AML-193 (cell line): Measurements from ENCODE around the gene PTGES2.

Source experiments
- DNase-seq, 2 experiments: peaks; one replicate each; lab custom pipeline; 2025; lab: John Stamatoyannopoulos, UW

The PTGES2 gene

DNA sequence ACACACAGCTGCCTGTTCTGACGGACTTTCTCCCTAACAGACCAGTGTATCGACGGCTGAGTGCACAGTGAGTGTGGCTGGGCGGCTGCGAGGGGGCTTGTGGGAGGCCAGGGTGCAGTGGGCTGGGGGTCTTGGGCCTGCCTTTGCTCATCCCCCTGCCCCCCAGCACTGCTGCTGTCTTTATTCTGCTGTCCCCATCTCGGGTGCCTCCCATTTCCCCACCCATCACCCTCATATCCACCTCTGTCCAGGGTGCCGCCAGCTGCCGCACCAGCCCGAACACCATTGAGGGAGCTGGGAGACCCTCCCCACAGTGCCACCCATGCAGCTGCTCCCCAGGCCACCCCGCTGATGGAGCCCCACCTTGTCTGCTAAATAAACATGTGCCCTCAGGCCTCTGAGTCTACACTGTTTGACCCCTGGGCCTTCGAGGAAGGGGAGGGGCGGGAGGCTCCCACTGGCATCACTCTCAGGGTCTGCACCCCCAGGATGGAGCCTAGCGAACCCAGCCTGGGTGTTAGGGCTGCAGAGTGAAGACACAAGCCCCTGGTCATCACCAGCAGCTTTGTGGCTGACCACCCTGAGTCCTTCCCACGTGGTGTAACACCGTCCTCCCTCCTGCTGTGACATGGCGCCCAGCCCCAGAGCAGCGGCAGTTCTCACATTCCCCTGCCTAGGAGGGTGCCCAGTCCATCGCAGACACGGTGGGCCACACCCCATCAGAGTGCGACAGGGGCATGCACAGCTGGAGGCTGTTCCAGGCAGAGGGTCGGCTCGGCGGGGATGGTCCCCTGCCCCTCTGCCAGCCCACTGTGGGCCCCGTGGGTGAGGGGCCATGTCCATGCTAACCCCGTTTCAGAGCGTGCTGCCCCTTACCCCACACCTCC is 25.8 kb upstream of the PTGES2 start:
- DNase-seq = no peak

DNA sequence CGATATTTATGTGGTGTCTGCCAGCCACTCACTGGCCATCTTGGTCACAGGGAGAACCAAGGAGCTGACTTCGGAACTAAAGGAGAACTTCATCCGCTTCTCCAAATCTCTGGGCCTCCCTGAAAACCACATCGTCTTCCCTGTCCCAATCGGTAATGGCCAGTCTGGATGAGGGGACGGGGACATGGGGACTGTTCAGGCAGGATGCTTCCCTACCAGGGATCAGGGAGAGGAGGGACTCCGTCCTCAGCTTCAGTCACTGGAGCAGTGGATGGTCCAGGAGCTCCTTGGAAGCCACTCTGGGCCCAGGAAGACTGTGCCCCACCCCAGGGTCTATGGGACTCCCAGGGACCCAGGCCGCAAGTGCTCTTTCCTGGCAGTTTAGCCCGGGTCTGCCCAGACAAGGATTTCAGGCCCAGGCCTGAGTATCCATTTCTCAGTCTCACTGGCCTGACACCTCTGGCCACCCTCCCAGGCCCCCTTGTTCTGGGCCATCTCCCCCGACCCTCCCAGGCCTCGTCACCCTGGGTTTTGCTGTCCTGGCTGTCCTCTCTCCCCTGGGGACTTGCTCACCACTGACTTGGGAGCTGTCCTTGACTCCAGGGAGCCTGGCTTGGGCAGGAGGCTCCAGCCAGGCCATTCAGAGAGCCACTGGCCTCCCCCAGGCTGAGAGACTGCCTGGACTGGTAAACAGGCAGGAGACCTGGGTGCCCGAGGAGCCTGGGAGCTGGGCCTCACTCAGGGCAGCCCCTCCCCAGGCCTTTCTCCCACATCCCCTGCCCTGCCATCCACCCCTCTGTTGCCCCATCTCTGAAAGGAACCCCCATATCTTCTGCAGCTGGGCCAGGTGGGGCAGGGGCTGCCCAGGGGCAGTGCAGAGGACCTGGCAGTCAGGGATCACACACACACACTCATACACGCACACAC is 24.9 kb upstream of the PTGES2 start:
- no peak for DNase-seq

DNA sequence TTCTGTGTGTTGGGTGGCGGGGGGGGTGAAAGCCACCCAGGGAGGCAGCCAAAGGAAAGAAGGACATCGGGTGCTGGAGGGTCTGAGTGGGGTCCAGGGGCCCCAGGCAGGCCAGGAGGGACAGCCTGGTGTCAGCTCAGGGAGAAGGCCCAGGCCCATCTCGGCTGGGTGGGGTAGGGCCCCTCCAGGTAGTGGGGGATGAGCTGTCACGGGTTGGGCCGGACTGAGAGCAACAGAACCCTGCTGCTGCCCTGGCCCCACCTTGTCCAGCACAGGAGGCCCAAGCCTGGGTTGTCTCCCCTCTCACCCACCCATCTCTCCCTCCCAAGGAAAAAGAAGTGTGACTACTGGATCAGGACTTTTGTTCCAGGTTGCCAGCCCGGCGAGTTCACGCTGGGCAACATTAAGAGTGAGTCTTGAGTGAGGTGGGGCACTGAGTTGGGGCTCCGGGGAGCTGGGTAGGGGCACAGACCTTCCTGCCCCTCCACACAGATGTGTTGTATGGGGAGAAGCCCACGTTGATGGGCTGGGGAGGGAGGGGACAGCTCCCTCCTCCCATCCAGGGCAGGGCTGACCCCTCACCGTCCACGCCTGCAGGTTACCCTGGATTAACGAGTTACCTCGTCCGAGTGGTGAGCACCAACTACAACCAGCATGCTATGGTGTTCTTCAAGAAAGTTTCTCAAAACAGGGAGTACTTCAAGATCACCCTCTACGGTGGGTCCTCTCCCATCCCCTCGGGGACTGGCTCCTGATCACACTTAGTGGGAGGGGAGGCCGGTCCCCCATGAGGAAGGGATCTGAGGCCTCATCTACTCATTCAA is 24.0 kb upstream of the PTGES2 start:
- no peak for DNase-seq

DNA sequence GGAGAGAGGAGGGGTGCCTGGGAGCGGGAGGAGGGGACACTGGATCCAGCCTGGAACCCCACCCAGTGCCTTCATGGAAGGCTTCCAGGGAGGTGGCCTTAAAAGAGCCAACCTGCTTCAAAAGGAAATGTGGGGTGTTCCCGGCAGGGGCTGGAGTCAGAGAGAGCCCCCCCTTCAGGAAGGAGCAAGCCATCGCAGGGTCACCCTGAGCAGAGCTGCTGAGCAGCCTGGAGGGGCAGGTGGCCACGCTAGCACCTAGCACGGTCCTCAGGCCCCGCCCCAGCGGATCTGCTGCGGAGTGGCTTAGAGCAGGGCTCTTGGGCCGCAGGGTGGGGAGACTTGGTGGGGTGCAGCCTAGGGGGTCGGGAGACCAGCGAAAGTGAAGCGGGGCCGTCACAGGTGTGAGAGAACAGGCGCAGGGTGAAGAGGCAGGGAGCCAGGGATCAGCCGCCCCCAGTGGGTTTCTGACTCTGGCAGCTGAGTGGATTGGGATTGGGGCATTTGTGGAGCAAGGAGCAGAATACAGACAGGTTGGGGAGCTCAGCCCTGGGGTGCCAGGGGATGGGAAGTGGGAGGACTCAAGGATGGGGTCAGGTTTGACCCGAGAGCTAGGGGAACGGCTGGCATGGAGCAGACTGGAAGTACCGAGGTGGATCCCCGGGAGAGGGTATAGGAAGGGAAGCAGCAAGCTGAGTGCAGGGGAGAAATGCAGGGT is 23.2 kb upstream of the PTGES2 start:
- peak in 1 of 2 experiments; percentile 12 for DNase-seq

DNA sequence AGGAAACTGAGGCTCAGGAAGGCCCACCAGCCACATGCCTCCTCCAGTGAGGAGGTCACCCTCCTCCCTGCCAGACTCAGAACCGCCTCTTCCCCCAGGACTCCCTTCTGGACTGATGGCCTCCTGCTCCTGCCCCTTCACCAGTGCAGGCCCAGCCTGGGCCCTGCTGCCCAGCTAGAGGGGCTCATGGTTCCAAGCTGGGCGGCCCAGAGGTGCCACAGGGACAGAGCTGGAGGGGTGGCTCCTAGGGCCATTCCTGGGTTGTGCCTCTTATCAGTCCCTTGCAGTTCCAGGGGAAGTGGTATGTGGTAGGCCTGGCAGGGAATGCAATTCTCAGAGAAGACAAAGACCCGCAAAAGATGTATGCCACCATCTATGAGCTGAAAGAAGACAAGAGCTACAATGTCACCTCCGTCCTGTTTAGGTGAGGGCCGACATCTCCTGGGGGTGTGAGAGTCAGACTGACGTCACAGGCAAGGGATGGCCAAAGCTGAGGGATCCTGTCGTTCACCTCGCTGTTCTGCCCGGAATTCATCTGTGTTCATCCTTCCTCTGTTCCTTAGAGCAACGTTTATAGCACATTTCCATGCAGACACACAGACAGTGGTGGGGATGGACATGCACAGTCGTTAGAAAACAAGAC is 22.5 kb upstream of the PTGES2 start:
- no peak for DNase-seq

DNA sequence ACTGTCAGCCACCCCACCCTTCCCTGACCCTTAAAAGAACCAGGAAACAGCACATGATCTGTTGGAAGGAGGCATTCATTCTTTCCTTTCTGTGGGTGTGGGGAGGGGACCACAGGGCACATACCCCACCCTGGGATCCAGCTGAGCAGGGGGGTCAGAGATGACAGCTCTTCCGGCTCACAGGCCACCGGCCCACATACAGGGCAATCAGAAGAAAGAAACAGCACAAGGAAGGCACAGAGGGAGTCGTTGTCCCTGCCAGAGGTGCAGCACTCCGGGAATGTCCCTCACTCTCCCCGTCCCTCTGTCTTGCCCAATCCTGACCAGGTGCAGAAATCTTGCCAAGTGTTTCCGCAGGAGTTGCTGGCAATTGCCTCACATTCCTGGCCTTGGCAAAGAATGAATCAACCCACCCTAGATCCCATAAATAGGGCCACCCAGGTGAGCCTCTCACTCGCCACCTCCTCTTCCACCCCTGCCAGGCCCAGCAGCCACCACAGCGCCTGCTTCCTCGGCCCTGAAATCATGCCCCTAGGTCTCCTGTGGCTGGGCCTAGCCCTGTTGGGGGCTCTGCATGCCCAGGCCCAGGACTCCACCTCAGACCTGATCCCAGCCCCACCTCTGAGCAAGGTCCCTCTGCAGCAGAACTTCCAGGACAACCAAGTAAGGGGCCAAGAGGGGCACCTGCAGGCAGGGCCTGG is 21.6 kb upstream of the PTGES2 start, which contains the start of gene LCN2:
Gene LCN2, plus strand, starts transcription at position 453 of the 701 bp plus-strand sequence. Its CDS starts 73 bp downstream, at position 526.
- no peak for DNase-seq

DNA sequence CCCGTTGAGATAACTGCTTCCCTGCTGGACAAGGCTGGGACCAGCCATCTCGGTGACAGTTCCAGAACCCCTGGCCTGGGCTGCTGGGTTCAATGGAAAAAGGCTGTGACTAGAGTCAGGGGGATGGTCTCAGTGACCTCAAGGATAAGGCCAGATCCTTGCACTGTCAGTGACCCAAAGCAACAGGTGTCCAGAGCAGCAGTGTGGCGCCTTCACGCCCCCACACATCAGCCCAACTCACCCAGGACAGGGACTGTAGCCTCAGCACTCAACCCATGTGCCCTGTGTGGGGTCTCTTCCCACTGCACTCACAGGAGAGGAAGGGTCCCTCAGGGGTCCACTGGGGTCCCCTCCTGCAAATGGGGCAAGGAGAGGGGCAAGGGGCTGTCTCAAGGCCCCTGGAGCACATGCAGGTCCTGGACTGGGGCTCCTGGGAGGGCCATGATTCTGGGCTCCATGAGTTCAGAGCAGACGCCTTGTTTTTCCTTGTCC is 21.0 kb upstream of the PTGES2 start:
- no peak for DNase-seq

DNA sequence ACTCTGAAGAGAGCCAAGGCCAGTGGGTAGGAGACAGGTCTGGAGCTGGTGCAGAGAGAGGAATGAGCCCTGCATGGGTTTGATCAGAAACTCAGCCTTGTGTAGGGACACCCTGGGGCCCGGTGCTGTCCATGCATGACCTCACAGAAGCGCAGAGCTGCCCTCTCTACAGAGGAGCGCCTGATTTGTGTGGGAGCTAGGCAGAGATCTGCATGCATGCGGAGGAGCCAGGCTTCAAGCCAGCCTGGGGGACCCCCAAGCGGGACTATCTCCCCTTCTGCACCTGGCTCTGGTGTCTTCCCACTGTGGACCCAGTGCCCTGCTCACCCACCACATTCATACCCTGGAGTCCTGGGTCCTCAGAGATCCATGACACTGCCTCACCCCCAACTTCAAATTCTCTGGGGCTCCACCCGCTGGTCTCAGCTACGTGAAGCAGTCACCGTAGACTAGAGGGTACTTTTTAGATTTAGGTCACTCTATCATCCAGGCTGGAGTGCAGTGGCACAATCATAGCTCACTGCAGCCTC is 19.1 kb upstream of the PTGES2 start:
- DNase-seq = no peak

DNA sequence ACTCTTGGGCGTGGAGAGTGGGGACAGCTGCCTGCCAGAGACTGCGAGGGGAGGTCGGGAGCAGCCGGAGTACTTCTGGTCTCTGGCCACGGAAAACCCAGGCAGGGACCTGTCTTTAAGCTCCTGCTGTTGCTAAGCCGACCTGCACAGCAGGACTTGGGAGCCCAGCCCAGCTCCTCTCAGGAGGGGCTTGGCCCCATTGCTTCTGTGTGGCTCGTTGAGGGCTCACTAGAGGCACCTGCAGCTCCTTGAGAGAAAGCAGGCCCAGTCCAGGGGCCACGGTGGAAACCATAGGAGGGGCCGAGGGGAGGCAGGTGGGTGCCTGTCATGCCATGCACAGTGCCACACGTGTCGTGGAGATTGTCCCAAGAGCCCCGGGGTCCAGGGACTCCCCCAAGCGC is 18.4 kb upstream of the PTGES2 start:
- no peak for DNase-seq

DNA sequence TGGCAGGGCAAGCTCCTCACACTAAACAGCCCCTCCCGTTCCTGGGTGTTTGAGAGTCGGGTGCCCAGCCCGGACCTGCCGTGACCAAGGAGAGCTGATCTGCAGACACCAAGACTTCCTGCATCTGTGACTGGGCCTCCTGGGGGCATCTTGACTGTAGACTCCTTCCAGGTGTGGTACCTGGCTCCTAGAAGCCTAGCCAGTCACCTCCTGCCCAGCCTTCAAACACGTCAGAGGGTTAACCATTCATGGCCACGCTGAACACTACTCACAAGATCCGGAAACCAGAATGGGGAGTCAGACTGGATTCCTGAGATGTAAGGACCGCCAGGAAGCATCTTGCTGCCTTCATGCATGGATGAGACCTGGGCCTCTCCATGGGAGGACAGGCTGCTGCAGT is 18.0 kb upstream of the PTGES2 start:
- no peak for DNase-seq

DNA sequence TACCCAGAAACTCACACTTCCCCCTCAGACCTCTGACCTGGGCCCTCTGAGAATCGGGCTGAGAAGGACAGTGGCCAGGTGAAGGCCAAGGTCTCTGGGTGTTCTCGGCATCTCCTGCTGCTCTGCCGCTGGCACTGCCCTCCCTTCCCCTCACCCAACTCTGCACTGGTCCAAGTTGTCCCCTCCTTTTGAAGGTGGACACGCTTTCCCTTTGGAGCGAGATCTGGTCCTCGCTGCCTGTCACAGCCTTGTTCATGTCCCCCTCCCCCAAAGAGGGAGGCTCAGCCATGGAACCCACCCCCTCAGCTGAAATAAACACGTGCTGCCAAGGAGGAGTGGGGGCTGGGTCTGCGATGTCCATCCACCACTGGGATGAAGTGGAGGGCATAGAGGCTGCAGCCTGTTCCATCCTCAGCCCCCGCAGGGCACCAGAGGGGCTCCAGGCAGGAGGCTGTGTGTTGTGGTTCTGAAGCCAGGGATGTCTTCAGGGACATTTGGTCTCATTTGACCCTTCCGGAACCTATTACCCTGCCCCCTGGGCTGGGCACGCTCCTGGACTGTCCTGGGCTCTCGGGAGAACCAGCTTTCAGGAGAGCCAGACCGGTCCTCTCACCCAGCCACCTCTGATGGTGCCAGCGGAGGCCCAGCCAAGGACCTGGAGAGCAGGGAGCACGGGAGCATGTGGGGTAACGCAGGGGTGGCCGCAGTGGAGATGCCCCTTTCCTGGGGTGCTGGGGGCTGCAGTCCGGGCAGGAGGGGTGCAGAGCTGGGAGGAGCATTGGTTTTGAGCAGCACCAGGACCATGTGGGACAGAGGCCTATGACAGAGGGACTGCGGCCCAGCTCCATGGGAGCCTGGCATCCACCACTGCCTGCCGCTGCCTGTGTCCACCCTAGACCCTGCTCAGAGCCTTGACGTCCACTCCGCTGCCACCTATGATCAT is 17.0 kb upstream of the PTGES2 start:
- no peak for DNase-seq

DNA sequence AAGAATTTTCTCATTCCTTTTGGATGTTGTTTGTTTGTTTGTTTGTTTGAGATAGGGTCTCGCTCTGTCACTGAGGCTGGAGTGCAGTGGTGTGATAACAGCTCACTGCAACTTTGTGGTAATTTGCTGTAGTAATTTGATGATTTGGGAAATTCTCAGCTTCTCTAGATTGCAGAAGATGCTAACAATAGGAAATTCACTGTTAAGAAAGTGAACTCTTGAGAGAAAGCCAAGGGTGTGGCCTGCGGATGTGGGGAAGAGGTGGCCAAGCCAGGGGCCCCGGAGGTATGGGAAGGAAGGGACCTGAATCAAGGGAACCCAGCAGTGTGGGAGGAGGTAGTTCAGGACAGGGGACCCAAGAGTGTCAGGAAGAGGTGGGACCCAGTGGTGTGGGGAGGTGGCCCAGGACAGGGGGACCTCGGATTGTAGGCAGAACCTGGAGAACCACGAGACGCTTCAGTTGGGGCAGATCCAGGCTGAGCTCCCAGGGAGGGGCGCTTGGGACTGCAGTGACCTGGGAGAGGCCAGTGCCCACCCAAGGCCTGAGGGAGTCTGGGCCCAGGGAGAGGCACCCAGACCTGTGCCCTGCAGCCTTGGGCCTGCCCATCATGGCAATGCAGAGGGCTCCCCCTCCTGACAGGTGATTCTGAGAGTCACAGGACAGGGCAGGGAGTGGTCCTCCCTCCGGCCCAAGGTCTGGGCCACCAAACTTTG is 16.2 kb upstream of the PTGES2 start:
- DNase-seq = no peak

DNA sequence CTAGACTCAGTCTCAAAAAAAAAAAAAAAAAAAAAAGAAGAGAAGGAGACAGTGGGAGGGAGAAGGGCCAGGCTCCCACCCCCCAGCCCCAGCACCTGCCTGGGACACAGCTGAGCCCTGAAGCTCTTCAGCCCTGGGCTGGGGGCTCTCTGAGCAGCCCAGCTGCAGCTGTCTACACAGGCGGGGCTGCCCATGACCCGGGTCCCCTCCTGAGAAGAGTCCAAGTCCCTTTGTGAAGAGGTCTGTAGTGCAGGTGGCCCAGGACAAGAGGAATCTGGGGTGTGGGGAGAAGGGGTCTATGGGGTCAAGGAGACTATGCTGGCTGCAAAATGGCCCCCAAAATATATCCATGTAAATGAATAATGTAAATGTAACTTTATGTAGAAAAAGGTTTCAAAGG is 15.1 kb upstream of the PTGES2 start:
- no peak for DNase-seq

DNA sequence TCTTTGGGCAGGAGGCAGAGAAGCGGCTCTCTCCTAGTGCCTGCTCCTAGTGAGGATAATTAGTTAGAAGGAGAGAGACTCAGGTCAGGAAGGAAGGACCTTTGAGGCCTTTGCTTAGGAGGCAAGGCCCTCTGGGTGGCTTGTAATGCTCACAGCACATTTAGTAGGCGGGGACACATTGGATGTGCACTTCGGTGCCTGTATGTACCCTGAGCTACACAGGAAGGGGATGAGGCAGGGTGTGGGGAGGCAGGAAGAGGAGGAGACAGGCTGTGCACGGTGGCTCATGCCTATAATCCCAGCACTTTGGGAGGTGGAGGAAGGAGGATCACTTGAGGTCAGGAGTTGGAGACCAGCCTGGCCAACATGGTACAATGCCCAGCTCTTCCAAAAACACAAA is 14.5 kb upstream of the PTGES2 start:
- DNase-seq = no peak

DNA sequence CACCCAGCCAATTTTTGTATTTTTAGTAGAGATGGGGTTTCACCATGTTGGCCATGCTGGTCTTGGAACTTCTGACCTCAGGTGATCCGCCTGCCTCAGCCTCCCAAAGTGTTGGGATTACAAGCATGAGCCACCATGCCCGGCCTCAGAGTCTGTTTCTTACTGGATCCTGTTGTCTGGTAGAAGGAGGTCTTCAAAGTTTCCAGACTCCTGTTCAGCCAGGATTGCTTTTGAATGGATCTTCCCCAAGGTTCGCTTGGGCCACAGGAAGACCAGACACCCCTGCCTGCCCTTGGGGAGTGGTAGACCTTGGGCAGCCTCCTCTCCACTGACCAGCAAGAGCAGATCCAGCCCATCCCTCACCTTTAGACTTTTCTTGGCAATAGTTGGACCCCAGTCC is 14.1 kb upstream of the PTGES2 start:
- DNase-seq = no peak

DNA sequence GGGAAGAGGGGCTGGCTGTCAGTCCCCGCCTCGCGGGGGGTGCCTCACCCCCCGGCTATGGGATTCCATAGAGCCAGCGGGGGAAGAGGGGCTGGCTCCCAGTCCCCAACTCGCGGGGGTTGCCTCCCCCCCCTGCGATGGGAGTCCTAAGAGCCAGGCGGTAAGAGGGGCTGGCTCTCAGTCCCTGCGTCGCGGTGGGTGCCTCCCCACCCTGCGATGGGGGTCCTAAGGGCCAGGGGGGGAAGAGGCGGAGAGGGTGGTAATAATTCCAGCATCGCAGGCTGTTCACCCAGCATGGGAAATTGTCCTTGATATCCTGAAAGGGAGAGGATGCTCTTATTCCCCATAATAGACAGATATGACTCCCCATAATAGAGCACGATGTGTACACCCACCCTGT is 12.1 kb upstream of the PTGES2 start:
- DNase-seq = no peak

DNA sequence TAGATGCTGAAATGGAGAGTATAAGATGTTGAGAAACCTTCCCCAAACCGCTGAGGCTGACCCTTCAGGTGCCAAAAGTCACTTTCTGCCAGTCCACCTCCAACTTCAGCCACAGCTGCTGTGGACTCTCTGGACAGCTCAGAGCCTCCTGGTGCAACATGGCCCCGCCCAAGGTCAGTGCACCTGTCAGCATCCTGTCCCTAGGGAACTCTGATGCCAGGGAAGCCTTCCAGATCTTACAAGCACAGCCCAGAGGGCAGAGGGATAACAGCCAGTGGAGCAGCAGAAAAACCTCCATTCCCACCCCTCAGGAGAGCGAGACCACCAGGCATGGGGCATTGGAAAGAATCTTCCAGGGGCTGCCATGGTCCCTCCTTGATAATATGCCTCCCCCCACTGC is 10.5 kb upstream of the PTGES2 start:
- DNase-seq = no peak
